Measurements from ENCODE around the gene SERPINE2. TPM values are rescaled to one million over a fixed set of nuclear protein-coding genes. Genes with fewer than 3 reads are reported as not detected.

The SERPINE2 gene
- total RNA-seq, 1 donor, result 658 TPM

DNA sequence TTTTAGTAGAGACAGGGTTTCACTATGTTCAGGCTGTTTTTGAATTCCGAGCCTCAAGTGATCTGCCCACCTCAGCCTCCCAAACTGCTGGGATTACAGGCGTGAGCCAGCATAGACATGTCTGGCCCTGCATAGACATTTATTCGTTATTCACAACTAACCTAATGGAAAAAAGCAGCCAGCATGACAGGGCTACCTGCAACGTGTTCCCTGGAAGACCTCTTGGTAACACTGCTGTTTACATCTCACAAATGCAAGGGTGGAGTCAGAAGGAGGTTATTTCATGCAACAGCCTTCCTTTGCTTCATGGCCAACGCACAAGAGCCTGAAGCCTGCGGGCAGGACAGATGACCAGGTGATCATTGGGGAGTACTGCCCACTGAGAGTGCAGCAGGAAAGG, 9.2 kb downstream of the SERPINE2 start:
- H3K4me2 ChIP-seq (ENCODE audit: insufficient read depth, low read length), result no peak overlapping the region
- H3K27ac ChIP-seq (ENCODE audit: low read depth, low read length), result no peak overlapping the region
- TF ChIP-seq, protein P1, sequence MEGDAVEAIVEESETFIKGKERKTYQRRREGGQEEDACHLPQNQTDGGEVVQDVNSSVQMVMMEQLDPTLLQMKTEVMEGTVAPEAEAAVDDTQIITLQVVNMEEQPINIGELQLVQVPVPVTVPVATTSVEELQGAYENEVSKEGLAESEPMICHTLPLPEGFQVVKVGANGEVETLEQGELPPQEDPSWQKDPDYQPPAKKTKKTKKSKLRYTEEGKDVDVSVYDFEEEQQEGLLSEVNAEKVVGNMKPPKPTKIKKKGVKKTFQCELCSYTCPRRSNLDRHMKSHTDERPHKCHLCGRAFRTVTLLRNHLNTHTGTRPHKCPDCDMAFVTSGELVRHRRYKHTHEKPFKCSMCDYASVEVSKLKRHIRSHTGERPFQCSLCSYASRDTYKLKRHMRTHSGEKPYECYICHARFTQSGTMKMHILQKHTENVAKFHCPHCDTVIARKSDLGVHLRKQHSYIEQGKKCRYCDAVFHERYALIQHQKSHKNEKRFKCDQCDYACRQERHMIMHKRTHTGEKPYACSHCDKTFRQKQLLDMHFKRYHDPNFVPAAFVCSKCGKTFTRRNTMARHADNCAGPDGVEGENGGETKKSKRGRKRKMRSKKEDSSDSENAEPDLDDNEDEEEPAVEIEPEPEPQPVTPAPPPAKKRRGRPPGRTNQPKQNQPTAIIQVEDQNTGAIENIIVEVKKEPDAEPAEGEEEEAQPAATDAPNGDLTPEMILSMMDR (IDR thresholded peaks at IDR 0.05; ENCODE audit: extremely low read depth, low read depth, low read length), result no peak
- H3K4me1 ChIP-seq (ENCODE audit: insufficient read depth, low read length), result peaks cover 5% of the 10 kb centered on the region
- no peaks in the 10 kb centered on the region for H3K27me3 ChIP-seq (ENCODE audit: insufficient read depth, low read length)
- no peaks in the 10 kb centered on the region for H3K9me3 ChIP-seq (ENCODE audit: low read depth, low read length)
- DNase-seq (ENCODE audit: insufficient read length, low spot score, missing footprints), result no peak
- H4K20me1 ChIP-seq (ENCODE audit: insufficient read depth, low read length), result peaks cover 65% of the 10 kb centered on the region
- H3K36me3 ChIP-seq (ENCODE audit: insufficient read depth, low read length), result peaks cover 13% of the 10 kb centered on the region
- H3K4me3 ChIP-seq (ENCODE audit: insufficient read depth, low read length), result no peak overlapping the region
- peaks cover 100% of the 10 kb centered on the region for H3K79me2 ChIP-seq (ENCODE audit: insufficient read depth, low read length)
- no peak overlapping the region for H2AFZ ChIP-seq (ENCODE audit: low read length)

DNA sequence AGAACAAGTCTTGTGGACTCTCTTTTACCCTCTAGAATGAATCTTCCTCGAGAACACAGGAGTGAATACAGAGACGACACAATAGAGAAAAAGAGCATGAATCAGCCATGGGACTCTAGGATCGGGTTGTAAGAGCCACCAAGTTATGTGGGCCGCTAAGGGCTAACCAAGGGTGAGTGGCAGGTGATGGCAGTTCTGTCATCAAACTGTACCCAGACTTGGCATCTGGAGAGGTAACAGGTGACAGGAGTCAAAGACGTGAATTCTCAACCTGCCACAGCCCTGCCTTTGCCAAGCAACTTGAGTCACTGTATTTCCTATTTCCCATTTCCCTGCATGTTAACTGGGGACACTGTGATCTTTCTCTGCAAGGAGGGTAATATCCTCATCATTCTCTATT, 11.2 kb downstream of the SERPINE2 start:
- TF ChIP-seq, protein P1 (IDR thresholded peaks at IDR 0.05; ENCODE audit: extremely low read depth, low read depth, low read length), result no peak
- Histone ChIP-seq H3K9me3 (ENCODE audit: low read depth, low read length) (no peaks in the 10 kb centered on the region), H3K79me2 (ENCODE audit: insufficient read depth, low read length) (peaks cover 100% of the 10 kb centered on the region), H3K4me3 (ENCODE audit: insufficient read depth, low read length) (no peak overlapping the region), H3K27me3 (ENCODE audit: insufficient read depth, low read length) (no peaks in the 10 kb centered on the region), H2AFZ (ENCODE audit: low read length) (no peak overlapping the region), H3K4me2 (ENCODE audit: insufficient read depth, low read length) (no peak overlapping the region), H3K27ac (ENCODE audit: low read depth, low read length) (no peak overlapping the region), H3K36me3 (ENCODE audit: insufficient read depth, low read length) (peaks cover 13% of the 10 kb centered on the region), H3K4me1 (ENCODE audit: insufficient read depth, low read length) (peaks cover 5% of the 10 kb centered on the region), H4K20me1 (ENCODE audit: insufficient read depth, low read length) (peaks cover 58% of the 10 kb centered on the region)
- no peak for DNase-seq (ENCODE audit: insufficient read length, low spot score, missing footprints)

DNA sequence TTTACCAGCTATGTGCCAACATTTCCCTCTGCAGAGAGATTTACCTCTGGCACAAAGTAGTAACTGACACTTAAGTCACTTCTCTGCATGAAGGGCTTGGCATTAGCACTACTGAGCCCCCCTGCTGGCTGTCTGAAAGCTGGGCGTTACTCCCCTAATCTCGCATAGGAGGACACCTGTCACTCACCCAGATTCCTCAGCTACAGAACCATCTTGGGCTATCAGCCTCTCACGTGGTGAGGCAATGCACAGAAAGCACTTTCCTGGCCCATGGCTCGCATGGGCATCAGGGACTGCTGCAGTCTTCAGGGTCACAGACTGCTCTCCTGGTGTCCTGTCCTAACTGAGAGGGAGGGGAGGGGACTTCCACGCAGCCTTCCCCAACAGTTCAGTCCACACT, 12.0 kb downstream of the SERPINE2 start:
- Histone ChIP-seq H3K4me2 (ENCODE audit: insufficient read depth, low read length) (no peak overlapping the region), H3K9me3 (ENCODE audit: low read depth, low read length) (no peaks in the 10 kb centered on the region), H3K36me3 (ENCODE audit: insufficient read depth, low read length) (peaks cover 12% of the 10 kb centered on the region), H3K4me3 (ENCODE audit: insufficient read depth, low read length) (no peak overlapping the region), H3K27me3 (ENCODE audit: insufficient read depth, low read length) (no peaks in the 10 kb centered on the region), H3K79me2 (ENCODE audit: insufficient read depth, low read length) (peaks cover 98% of the 10 kb centered on the region), H4K20me1 (ENCODE audit: insufficient read depth, low read length) (peaks cover 54% of the 10 kb centered on the region), H3K27ac (ENCODE audit: low read depth, low read length) (no peak overlapping the region), H2AFZ (ENCODE audit: low read length) (no peak overlapping the region), H3K4me1 (ENCODE audit: insufficient read depth, low read length) (peaks cover 5% of the 10 kb centered on the region)
- TF ChIP-seq, protein P1 (IDR thresholded peaks at IDR 0.05; ENCODE audit: extremely low read depth, low read depth, low read length), result no peak
- no peak for DNase-seq (ENCODE audit: insufficient read length, low spot score, missing footprints)

DNA sequence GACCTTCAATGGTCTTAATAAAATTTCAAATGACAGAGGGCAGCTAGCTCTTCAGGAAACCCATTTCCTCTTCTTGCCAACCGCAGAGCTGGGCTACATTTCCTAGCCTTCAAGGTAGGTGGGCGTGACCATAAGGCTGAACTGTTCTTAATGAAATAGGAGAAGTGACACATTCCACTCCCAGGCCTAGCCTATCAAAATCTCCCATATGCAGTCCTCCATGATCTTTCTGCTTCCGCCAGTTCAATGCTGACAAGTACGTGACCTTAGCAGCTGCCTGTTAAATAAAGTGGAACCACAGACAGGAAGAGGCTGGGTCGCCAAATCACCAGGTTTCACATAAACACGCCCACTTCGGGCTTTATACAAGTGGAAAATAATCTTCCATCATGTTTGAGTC, 13.2 kb downstream of the SERPINE2 start:
- no peak overlapping the region for H3K4me2 ChIP-seq (ENCODE audit: insufficient read depth, low read length)
- no peak for DNase-seq (ENCODE audit: insufficient read length, low spot score, missing footprints)
- H4K20me1 ChIP-seq (ENCODE audit: insufficient read depth, low read length), result peaks cover 42% of the 10 kb centered on the region
- H2AFZ ChIP-seq (ENCODE audit: low read length), result no peak overlapping the region
- peaks cover 5% of the 10 kb centered on the region for H3K4me1 ChIP-seq (ENCODE audit: insufficient read depth, low read length)
- H3K79me2 ChIP-seq (ENCODE audit: insufficient read depth, low read length), result peaks cover 94% of the 10 kb centered on the region
- H3K4me3 ChIP-seq (ENCODE audit: insufficient read depth, low read length), result no peak overlapping the region
- H3K9me3 ChIP-seq (ENCODE audit: low read depth, low read length), result no peaks in the 10 kb centered on the region
- TF ChIP-seq, protein P1 (IDR thresholded peaks at IDR 0.05; ENCODE audit: extremely low read depth, low read depth, low read length), result no peak
- H3K36me3 ChIP-seq (ENCODE audit: insufficient read depth, low read length), result peaks cover 9% of the 10 kb centered on the region
- no peak overlapping the region for H3K27ac ChIP-seq (ENCODE audit: low read depth, low read length)
- H3K27me3 ChIP-seq (ENCODE audit: insufficient read depth, low read length), result no peaks in the 10 kb centered on the region
